SK-MEL-5 (cell line): ENCODE results near the gene ANO10. TPM values are rescaled to one million over a fixed set of nuclear protein-coding genes. Genes with fewer than 3 reads are reported as not detected.
A peak's percentile ranks its signal among the peaks of the same experiment; 100 is the strongest.
"Not testable (repeated sequence)": the region's sequence is repeated elsewhere in the genome, so short reads cannot be mapped to it uniquely, and the experiment has no call there.

Experiments used
- DNase-seq: peaks from one replicate; pipeline ENCODE4 v3.0.0-alpha.2; 2016; ENCODE audit warnings: low read depth, low spot score
- in situ Hi-C: cut with HindIII; loops from 2 replicates; pipeline ENCODE4 v1.10.0; 2016; ENCODE audit warnings: low sequenced_read_pairs, high pct_unique_total_duplicates, low pct_unique_long_range_greater_than_20kb
- total RNA-seq: library from RNA; depleted of rRNA; stranded (reverse); fragments of >200 nt; shearing (Covaris generic); gene quantifications from 2 replicates; pipeline ENCODE4 v1.2.3, GENCODE V29; 2014

The ANO10 gene
- total RNA-seq, 1 experiment from 2014 or later: 16.1 TPM

DNA sequence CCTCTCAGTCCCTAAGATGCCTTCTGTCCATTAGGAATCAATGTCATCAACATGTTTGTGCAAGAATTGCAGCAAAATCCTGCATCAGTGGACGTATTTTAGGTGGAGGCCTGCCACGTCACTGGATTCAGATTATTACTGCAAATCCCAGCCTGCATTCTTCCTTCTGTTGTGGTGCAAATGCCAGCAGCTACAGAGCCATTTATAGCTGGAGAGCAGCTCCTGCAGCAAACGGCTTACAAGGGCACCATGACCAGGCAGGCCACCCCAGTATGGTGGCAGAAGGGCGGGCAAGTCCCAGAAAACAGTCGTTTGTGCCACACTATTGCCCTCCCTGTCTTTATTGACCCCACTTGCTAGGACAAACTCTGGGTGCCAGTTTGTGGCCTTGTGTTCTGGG is 260.7 kb downstream of the ANO10 start:
- in situ Hi-C loops: no loop called here
- no peak for DNase-seq

DNA sequence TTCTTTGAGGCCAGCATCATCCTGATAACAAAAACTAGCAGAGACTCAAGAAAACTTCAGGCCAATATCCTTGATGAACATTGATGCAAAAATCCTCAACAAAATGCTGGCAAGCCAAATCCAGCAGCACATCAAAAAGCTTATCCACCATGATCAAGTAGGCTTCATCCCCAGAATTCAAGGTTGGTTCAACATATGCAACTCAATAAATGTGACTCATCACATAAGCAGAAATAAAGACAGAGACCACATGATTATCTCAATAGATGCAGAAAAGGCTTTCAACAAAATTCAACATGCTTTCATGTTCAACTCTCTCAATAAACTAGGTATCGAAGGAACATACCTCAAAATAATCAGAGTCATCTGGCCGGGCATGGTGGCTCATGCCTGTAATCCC is 265.8 kb downstream of the ANO10 start:
- DNase-seq, in situ Hi-C loops: not testable (repeated sequence)

DNA sequence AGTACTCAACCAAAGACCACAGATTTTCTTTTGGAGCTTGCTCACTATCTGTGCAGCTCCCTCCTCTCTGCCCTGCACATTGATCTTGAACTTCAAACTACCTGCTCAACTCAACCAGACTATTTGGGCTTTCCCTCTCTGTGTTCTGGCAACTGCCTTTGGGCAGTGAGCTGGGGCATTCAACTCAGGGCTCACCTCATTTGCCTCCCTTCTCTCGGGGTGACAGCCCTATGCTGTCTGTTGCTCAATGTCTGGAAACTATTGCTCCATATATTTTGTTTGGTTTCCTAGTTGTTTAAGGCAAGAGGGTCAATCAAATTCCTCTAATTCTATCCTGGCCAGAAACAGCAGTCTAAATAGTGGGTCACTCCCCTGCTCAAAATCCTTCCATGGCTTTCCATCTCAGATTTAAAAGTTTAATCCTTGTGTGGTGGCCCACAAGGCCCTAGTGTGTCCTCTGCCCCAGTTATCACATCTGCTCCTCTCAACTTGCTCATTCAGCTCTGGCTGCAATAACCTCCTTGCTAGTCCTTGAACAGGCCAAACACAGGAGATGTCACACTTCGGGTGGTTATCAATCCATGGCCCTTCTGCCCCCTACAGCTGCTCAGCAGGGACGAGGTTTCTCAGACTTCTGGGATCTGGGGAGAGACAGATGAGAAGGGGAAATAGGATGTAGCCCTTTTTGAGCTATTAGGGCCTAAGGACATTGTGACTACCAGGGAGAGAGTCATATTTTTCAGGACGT is 267.7 kb downstream of the ANO10 start:
- no peak for DNase-seq
- in situ Hi-C loops: no loop called here

DNA sequence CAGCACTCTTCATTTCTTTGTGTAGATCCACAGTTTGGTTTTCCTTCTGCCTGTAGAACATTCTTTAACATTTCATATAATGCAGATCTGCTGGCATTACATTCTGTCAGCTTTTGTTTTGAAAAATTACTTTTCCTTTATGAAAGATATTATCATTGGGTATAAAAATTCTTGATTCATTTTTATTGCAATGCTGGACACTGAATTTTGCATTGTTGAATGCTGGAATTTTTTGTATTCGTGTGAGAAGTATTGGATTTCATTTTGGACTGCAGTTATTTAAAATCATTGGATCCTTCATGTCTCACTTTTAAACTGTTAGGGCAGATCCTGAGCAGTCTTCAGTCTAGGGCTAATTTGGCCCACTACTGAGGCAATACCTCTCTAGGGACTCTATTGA is 268.4 kb downstream of the ANO10 start:
- no peak for DNase-seq
- in situ Hi-C loops: no loop called here

DNA sequence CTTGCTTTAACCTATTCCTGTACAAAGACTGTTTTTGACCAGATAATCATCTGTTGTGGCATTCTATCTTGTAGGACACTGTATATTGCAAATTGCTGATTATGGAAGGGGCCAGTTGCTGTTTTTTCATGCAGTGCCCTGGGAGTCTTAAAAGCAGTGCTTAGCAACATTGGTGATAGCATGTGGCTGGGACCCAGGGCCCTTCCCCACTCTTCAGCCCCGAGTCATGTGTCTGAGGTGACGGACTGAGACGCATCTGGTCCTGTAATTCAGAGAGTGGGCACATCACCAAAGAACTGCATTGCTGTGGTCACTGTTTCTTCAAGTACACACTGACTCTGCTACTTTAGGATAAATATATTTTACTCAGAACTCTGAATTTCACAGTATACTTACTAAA is 272.1 kb downstream of the ANO10 start:
- in situ Hi-C loops: no loop called here
- no peak for DNase-seq

DNA sequence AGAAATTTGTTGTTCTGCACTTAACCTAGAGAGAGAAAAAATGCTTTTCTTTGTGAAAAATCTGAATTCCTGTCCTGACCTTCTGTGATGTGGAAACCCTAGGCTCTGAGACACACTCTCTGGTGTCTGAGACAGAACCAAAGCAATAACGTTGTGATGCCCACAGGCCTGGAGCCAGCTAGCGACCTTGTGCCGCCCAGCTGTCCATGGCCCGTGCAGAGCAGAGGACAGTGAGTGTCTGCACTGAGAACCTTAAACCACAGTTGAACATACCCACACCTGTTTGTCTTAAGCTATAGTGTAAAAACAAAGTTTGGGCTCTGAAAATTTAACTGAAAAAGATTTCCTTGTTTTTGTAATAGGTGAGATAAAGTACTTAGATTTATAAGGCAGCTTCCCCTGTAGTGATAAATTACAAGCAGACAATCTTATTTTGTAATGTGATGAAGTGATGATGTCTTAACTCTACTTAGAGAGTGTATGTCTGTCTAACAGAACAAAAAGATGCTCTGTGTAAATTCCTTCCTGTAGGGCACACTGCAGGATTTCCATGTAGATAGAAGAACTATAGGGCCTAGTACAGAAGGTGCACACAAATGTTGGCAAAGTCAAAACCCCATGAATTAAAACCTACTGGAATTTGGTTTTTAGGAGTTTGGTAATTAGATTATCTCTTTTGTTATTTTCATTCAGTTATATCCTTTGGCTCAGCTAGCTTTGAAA is 272.8 kb downstream of the ANO10 start:
- in situ Hi-C loops: no loop called here

DNA sequence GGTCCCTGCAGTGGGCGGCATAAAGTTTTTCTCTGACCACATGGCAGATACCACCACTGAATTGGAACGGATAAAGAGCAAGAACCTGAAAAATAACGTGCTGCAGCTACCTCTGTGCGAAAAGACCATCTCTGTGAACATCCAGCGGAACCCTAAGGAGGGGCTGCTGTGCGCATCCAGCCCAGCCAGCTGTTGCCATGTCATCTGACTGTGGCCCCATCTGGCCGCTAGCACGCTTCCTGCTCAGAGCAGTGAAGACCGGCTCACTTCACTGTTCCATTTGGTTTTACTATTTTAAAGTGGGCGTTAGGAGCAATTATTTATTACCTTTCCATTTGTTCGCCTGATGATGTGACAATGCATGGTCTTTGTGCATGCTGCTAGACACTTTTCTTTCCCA is 273.5 kb downstream of the ANO10 start:
- in situ Hi-C loops: no loop called here
- no peak for DNase-seq

More for the DNA sequence above, 272.8 kb downstream of the ANO10 start:
- DNase-seq: peak; percentile 26

DNA sequence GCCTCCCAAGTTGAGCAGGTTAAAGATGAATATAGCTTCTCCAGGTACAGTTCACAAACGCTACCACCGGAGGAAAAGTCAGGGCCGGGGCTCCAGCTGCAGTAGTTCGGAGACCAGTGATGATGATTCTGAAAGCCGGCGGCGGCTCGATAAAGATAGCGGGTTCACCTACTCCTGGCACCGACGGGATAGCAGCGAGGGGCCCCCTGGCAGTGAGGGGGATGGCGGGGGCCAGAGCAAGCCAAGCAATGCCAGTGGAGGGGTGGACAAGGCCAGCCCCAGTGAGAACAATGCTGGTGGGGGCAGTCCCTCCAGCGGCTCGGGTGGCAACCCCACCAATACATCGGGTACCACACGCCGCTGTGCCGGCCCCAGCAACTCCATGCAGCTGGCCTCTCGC is 274.0 kb downstream of the ANO10 start:
- no peak for DNase-seq
- in situ Hi-C loops: no loop called here

DNA sequence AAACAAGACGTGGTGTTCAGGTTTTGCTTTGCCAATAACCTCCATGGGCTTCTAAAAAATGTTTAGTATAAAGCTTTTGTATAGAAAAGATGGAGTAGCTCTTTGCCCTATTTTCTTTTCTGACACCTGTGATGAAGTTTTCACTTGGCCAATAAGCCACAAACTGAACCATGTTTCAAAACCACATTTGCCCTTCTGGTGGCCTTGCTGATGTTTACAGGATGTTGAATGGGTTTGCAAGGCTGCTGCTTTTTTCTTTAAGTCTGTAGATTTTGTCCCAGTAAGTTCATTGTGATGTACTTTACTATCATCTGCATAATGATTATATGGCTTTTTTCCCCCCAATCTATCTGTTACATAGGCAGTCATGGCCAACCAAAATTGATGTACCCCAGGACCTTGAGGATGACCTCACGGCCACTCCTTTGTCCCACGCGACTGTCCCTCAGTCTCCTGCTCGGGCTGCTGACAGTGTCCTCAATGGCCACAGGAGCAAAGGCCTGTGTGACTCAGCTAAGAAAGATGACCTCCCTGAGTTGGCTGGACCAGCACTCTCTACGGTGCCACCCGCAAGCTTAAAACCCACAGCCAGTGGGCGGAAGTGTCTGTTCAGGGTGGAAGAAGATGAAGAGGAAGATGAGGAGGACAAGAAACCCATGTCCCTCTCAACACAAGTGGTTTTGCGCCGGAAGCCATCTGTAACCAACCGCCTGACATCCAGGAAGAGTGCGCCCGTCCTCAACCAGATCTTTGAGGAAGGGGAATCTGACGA is 274.6 kb downstream of the ANO10 start:
- DNase-seq: no peak
- in situ Hi-C loops: no loop called here

DNA sequence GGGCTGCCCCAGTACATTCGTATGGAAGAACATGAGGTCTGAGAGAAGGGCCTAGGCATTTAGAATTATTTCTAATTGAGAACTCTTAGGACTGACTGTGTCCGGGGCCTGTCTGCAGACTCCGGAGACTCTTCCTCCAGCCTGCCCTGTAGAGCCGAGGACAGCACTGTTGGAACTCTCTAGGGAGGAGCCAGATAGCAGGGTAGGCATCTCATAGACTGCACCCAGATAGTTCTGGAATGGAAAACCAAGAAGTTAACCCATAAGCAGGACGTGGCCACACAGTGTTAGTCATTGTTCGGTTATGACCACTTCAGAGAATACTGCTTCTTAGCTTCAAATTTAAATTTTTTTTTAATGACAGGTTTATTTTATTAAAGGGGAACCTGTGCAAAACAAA is 275.9 kb downstream of the ANO10 start:
- DNase-seq: no peak

DNA sequence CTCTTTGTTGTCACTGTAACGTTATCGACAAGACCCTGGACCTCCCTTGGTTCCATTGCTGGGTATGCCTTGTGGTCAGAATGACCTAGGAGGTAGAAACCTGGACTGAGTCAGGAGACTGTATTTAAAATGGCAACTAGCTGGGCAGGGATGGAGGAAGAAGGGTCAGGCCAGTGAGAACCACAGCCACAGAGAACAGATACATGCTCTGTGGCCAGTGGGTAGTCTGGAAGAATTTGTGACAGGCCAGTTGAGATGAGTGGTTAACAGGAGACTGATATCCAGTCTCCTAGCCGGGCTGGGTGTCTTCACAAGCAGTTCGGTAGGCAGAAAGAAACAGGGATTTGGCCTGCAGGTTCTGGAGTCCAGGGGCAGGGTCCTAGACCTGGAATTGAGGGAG is 276.6 kb downstream of the ANO10 start:
- DNase-seq: no peak
- in situ Hi-C loops: no loop called here

More for the DNA sequence above, 275.9 kb downstream of the ANO10 start:
- in situ Hi-C loops: no loop called here

DNA sequence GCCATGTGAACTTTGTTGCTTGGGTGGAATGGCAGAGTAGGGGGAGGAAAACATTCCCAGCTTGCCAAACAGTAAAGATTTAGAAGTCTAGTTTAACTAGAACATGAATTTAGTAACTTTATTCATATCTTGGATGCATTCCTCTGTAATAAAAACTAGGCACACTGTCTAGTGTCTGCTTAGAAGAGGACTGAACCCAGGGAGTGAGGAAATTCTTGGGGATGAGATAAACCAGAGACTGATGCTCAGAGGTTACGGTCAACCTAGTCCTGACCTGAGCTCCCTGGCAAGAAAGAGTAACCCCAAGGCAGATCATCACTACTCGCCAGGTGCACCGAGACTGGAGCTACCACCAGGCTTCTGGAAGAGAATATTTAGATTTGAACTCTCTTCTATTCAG is 277.3 kb downstream of the ANO10 start:
- DNase-seq: no peak
- in situ Hi-C loops: no loop called here

DNA sequence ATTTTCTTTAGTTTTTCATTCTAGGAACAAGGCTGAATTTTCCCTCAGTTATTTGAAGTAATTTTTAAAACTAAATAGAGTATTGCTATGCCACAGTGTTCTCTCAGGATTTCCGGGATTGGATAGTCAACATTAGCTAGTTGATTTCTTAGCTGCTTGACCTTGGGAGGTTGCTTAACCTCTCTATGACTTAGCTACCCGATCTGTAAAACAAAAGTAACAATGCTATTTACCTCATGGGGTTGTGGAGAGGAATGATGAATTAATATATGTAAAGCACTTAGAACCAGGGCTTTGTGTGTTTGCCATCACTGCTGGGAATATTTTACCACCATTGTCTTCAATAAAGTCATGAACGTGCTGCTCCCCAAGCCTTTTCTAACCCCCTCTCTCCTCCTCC is 278.0 kb downstream of the ANO10 start:
- no peak for DNase-seq
- in situ Hi-C loops: no loop called here

DNA sequence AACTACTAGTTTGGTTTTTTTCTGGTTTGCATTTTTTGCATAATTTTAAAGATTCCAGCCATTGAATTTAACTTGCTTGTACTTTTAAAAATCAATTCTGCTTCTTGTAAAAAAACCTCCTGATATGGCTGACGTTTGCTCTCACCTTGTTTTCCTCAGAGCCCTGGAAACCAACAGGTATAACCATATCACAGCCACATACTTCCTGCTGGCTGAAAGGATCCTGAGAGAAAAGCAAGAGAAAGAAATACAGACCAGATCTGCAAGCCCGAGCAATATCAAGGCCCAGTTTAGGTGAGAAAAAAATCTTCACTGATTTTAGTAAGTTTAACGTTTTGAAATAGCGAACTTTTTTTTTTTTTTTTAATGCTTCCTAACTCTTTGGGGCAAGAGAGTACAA is 278.6 kb downstream of the ANO10 start:
- no peak for DNase-seq
- in situ Hi-C loops: no loop called here

DNA sequence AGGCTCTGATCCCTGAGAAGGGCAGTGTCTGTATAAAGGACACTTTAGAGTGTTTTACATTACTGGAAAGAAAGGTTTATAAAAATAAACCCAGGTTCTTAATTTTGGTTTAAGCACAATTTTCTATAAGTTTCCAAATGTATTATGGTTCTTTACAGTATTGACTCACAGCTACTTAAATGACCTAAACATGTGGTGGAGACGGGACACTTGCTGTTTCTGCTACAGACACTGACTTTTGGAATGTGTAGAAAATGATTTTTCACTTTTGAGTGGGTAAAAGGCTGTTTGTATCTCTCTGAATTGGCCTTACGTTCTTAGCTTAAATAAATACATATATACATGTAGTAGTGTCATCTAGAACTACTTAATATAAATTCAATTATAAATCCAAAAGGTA is 280.0 kb downstream of the ANO10 start:
- DNase-seq: no peak
- in situ Hi-C loops: no loop called here

DNA sequence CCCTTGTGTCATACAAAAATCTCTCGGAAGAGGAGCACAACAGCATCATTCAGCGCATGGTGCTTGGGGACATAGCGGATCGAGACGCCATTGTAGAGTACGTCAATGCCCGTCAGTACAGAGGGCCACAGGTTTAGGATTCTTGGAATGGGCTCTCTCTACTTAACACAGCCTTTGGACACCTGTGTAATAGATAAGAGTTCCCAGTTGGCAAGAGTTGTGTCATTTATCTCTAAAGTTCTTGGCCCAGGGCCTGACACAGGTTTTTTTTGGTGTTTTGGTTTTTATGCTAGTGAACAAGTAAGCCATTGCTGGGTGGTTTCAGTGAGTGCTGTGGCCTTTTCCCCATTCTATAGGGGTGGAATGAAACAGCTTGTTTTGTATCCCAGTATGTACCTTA is 281.4 kb downstream of the ANO10 start:
- in situ Hi-C loops: no loop called here

DNA sequence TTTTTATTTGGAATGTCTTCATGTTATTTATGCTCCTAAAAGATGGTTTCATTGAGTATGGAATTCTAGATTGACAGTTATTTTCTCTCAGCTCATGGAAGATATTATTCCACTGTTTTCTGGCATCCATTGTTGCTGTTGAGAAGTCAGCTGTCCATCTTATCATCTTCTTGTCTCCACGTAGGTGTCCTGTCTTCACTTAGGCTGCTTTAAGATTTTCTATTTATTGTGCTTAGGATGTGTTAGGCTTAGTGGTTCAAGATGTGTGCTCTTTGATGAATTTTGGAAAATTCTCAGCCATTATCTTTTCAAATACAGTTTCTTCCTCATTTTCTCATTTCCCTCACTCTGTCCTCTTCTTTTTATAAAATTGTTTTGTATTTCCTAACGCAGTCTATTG is 283.5 kb downstream of the ANO10 start:
- DNase-seq: peak; percentile 17
- in situ Hi-C loops: no loop called here

More for the DNA sequence above, 281.4 kb downstream of the ANO10 start:
- no peak for DNase-seq

DNA sequence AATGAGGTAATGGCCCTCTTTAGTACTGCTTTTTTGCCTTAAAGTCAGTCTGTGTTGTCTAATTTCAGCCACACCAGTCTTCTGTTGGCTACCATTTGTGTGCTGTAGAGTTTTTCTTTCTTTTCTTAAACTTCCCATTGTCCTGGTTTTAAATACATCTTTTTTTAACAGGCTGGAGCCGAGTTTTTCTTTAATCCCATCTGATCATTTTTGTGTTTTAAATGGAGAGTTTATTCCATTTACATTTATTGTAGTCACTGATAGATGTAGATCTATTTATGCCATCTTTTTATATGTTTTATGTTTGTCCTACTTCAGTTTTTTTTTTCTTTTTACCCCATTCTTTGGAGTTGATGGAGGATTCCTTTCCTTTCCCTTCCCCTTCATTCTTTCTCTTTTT is 286.0 kb downstream of the ANO10 start:
- no peak for DNase-seq

More for the DNA sequence above, 286.0 kb downstream of the ANO10 start:
- in situ Hi-C loops: no loop called here
